ENCODE measurements around the gene SLC29A3.

DNA sequence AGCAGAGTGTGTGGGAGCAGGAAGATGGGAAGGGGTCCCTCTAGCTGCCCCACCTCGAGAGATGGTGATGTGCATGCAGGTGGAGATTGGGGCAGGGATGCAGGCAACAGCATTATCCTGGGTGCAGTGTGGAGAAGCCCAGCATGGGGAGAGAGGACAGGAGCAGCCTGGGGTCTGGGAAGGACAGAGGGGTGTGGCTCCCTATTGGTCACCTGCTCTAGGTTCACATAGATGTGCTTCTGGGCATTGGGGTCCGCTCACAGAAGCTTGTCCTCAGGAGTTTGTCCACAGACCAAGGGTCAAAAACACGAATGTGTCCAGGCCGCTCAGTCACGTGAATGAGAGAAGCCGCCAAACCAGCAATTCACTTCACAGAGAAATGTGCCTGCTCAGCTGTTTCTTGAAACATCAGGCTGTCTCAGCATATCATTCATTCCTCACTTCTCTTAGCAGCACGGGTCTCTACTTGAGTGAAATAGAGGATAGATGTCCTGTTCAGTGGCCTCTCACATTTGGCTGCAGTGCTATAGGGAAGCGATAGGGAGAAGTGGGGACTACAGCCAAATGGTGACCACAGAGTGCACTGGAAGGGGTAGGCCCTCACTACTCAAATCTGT, 11.5 kb upstream of the SLC29A3 start:
- TF ChIP-seq POLR2A (IDR thresholded peaks at IDR 0.05): no peak
- TF ChIP-seq, protein P1, sequence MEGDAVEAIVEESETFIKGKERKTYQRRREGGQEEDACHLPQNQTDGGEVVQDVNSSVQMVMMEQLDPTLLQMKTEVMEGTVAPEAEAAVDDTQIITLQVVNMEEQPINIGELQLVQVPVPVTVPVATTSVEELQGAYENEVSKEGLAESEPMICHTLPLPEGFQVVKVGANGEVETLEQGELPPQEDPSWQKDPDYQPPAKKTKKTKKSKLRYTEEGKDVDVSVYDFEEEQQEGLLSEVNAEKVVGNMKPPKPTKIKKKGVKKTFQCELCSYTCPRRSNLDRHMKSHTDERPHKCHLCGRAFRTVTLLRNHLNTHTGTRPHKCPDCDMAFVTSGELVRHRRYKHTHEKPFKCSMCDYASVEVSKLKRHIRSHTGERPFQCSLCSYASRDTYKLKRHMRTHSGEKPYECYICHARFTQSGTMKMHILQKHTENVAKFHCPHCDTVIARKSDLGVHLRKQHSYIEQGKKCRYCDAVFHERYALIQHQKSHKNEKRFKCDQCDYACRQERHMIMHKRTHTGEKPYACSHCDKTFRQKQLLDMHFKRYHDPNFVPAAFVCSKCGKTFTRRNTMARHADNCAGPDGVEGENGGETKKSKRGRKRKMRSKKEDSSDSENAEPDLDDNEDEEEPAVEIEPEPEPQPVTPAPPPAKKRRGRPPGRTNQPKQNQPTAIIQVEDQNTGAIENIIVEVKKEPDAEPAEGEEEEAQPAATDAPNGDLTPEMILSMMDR (IDR thresholded peaks at IDR 0.05): no peak
- no peak for TF ChIP-seq POLR2AphosphoS5 (IDR thresholded peaks at IDR 0.05)
